Stimulated activated CD8-positive, alpha-beta memory T cell treated with anti-CD3 and anti-CD28 coated beads, Interleukin-7, amount 100 ng/mL, for 1 hour (primary cell): ENCODE measurements around the gene MTOR.

Experiments used
- DNase-seq, 2 donors: peaks; one replicate each; pipeline ENCODE4 v3.0.0-alpha.2; 2020; ENCODE audit warnings: low read depth in 2 of 2

MTOR gene

GRCh38 chr1:11150326-11150725 is 112.0 kb downstream of the MTOR start:
- DNase-seq: no peak

GRCh38 chr1:11147197-11147770 is 115.1 kb downstream of the MTOR start:
- no peak for DNase-seq

- no peak for DNase-seq
These were observed 116.6 kb downstream of the MTOR start for GRCh38 chr1:11145741-11146140.

GRCh38 chr1:11144570-11145256 is 117.6 kb downstream of the MTOR start:
- no peak for DNase-seq

- DNase-seq: no peak
These were observed 118.4 kb downstream of the MTOR start for GRCh38 chr1:11143907-11144306.

- no peak for DNase-seq
These were observed 119.0 kb downstream of the MTOR start for GRCh38 chr1:11143401-11143800.

GRCh38 chr1:11142618-11143391 is 119.5 kb downstream of the MTOR start:
- no peak for DNase-seq

GRCh38 chr1:11138952-11139351 is 123.4 kb downstream of the MTOR start:
- no peak for DNase-seq

GRCh38 chr1:11138029-11138428 is 124.3 kb downstream of the MTOR start:
- no peak for DNase-seq

- DNase-seq: no peak
These were observed 127.5 kb downstream of the MTOR start for GRCh38 chr1:11134898-11135266.

- no peak for DNase-seq
These were observed 128.0 kb downstream of the MTOR start for GRCh38 chr1:11134251-11134897.

- DNase-seq: no peak
These were observed 129.6 kb downstream of the MTOR start for GRCh38 chr1:11132563-11133293.

- no peak for DNase-seq
These were observed 130.5 kb downstream of the MTOR start for GRCh38 chr1:11131816-11132215.

GRCh38 chr1:11130406-11130805 is 131.9 kb downstream of the MTOR start:
- DNase-seq: no peak

- DNase-seq: no peak
These were observed 132.5 kb downstream of the MTOR start for GRCh38 chr1:11129649-11130390.

GRCh38 chr1:11126569-11126968 is 135.8 kb downstream of the MTOR start:
- DNase-seq: no peak

GRCh38 chr1:11125931-11126330 is 136.4 kb downstream of the MTOR start:
- no peak for DNase-seq

- no peak for DNase-seq
These were observed 137.4 kb downstream of the MTOR start for GRCh38 chr1:11124965-11125364.

- DNase-seq: no peak
These were observed 146.0 kb downstream of the MTOR start for GRCh38 chr1:11116318-11116717.

GRCh38 chr1:11114966-11115365 is 147.4 kb downstream of the MTOR start:
- no peak for DNase-seq
